ENCODE results near the gene FREY1.

The FREY1 gene

GRCh38 chr11:45860348-45860747 is 46.7 kb downstream of the FREY1 start:
- no peak overlapping the region for H3K4me2 ChIP-seq (ENCODE audit: low read depth, low read length, poor library complexity, severe bottlenecking)
- H2AFZ ChIP-seq (ENCODE audit: low read length) = no peak overlapping the region
- H3F3A ChIP-seq (ENCODE audit: low read depth) = no peaks in the 10 kb centered on the region
- peaks cover 87% of the 10 kb centered on the region; the same call in 1 of the 2 replicates for H3K36me3 ChIP-seq (ENCODE audit: insufficient read depth, low read length)
- TF ChIP-seq CTCF (conservative IDR thresholded peaks at IDR 0.05; ENCODE audit: low read length) (no peak), EZH2phosphoT487 (IDR thresholded peaks at IDR 0.05; ENCODE audit: borderline replicate concordance) (no peak)
- no peaks in the 10 kb centered on the region for H3K9me3 ChIP-seq (ENCODE audit: insufficient read depth, low read depth, low read length)
- H3K79me2 ChIP-seq (ENCODE audit: insufficient read depth, low read length) = peaks cover 8% of the 10 kb centered on the region; the same call in 1 of the 2 replicates
- no peaks in the 10 kb centered on the region for H3K27me3 ChIP-seq (ENCODE audit: insufficient read depth, low read length, poor library complexity, severe bottlenecking)
- H4K20me1 ChIP-seq (ENCODE audit: insufficient read depth, low read length, poor library complexity, severe bottlenecking) = peaks cover under 1% of the 10 kb centered on the region
- no peak overlapping the region for H3K9ac ChIP-seq (ENCODE audit: low read depth, low read length, poor library complexity, severe bottlenecking)
- no peaks in the 10 kb centered on the region for H3K9me2 ChIP-seq (replicated peaks; ENCODE audit: low read depth, low read length)
- no peak overlapping the region for H3K4me3 ChIP-seq (ENCODE audit: low read length, poor library complexity, severe bottlenecking)
- H3K4me1 ChIP-seq (ENCODE audit: insufficient read depth, low read length, poor library complexity, severe bottlenecking) = no peaks in the 10 kb centered on the region

- TF ChIP-seq EZH2phosphoT487 (IDR thresholded peaks at IDR 0.05; ENCODE audit: borderline replicate concordance) = no peak
- no peak for TF ChIP-seq CTCF (conservative IDR thresholded peaks at IDR 0.05; ENCODE audit: low read length)
- no peak overlapping the region for H2AFZ ChIP-seq (ENCODE audit: low read length)
- peaks cover 84% of the 10 kb centered on the region; the same call in 1 of the 2 replicates for H3K36me3 ChIP-seq (ENCODE audit: insufficient read depth, low read length)
- H3K4me3 ChIP-seq (ENCODE audit: low read length, poor library complexity, severe bottlenecking) = no peak overlapping the region
- H3K4me2 ChIP-seq (ENCODE audit: low read depth, low read length, poor library complexity, severe bottlenecking) = no peak overlapping the region
- H3K9me2 ChIP-seq (replicated peaks; ENCODE audit: low read depth, low read length) = no peaks in the 10 kb centered on the region
- no peaks in the 10 kb centered on the region for H3K4me1 ChIP-seq (ENCODE audit: insufficient read depth, low read length, poor library complexity, severe bottlenecking)
- H3F3A ChIP-seq (ENCODE audit: low read depth) = no peaks in the 10 kb centered on the region
- H3K79me2 ChIP-seq (ENCODE audit: insufficient read depth, low read length) = peaks cover 10% of the 10 kb centered on the region; the same call in 1 of the 2 replicates
- H3K9ac ChIP-seq (ENCODE audit: low read depth, low read length, poor library complexity, severe bottlenecking) = no peak overlapping the region
- no peaks in the 10 kb centered on the region for H3K9me3 ChIP-seq (ENCODE audit: insufficient read depth, low read depth, low read length)
- no peaks in the 10 kb centered on the region for H3K27me3 ChIP-seq (ENCODE audit: insufficient read depth, low read length, poor library complexity, severe bottlenecking)
- H4K20me1 ChIP-seq (ENCODE audit: insufficient read depth, low read length, poor library complexity, severe bottlenecking) = peaks cover 7% of the 10 kb centered on the region
Measured at GRCh38 chr11:45859661-45860140, 47.4 kb downstream of the FREY1 start.

GRCh38 chr11:45858751-45859398 is 48.2 kb downstream of the FREY1 start:
- Histone ChIP-seq H3K4me3 (ENCODE audit: low read length, poor library complexity, severe bottlenecking) (no peak overlapping the region), H3K27me3 (ENCODE audit: insufficient read depth, low read length, poor library complexity, severe bottlenecking) (no peaks in the 10 kb centered on the region)
- no peak for TF ChIP-seq EZH2phosphoT487 (IDR thresholded peaks at IDR 0.05; ENCODE audit: borderline replicate concordance)
- no peak for TF ChIP-seq CTCF (conservative IDR thresholded peaks at IDR 0.05; ENCODE audit: low read length)

More at GRCh38 chr11:45858751-45859398, 48.2 kb downstream of the FREY1 start:
- Histone ChIP-seq H3K79me2 (ENCODE audit: insufficient read depth, low read length) (peaks cover 13% of the 10 kb centered on the region; the same call in 1 of the 2 replicates), H3K4me1 (ENCODE audit: insufficient read depth, low read length, poor library complexity, severe bottlenecking) (no peaks in the 10 kb centered on the region), H3K9ac (ENCODE audit: low read depth, low read length, poor library complexity, severe bottlenecking) (no peak overlapping the region), H2AFZ (ENCODE audit: low read length) (no peak overlapping the region), H3F3A (ENCODE audit: low read depth) (no peaks in the 10 kb centered on the region), H3K9me2 (replicated peaks; ENCODE audit: low read depth, low read length) (no peaks in the 10 kb centered on the region), H3K36me3 (ENCODE audit: insufficient read depth, low read length) (peaks cover 77% of the 10 kb centered on the region; the same call in 1 of the 2 replicates), H4K20me1 (ENCODE audit: insufficient read depth, low read length, poor library complexity, severe bottlenecking) (peaks cover 8% of the 10 kb centered on the region), H3K9me3 (ENCODE audit: insufficient read depth, low read depth, low read length) (no peaks in the 10 kb centered on the region), H3K4me2 (ENCODE audit: low read depth, low read length, poor library complexity, severe bottlenecking) (no peak overlapping the region)

Data from Loucy (cell line).